ENCODE results near the gene CFAP77. TPM values are rescaled to one million over a fixed set of nuclear protein-coding genes. Genes with fewer than 3 reads are reported as not detected.

Gene CFAP77
- total RNA-seq, 4 donors from 2014 or later = not detected

GRCh38 chr9:132458432-132458831 is 48.4 kb downstream of the CFAP77 start:
- H3K9me3 ChIP-seq = no peaks in the 10 kb centered on the region
- H3K36me3 ChIP-seq = no peaks in the 10 kb centered on the region
- H3K4me3 ChIP-seq = no peak overlapping the region
- in situ Hi-C loops (cut with MboI; ENCODE audit: low pct_ligation_motif_present in 1 of 4, low pct_unique_long_range_greater_than_20kb in 1 of 4, low sequenced_read_pairs in 3 of 4) = no loop called here
- 90 to 94% methylated on average over 8 of the region's 8 CpGs for WGBS, 2 donors (ENCODE audit: low coverage in 1 of 2)
- intact Hi-C loops (cut with DNase I; ENCODE audit: low total_unique reads) = no loop called here
- DNase-seq = no peak
- TF ChIP-seq POLR2A (IDR thresholded peaks at IDR 0.05) (no peak), POLR2AphosphoS5 (IDR thresholded peaks at IDR 0.05) (no peak), EP300 (IDR thresholded peaks at IDR 0.05; ENCODE audit: low read depth) (no peak), CTCF (IDR thresholded peaks at IDR 0.05) (no peak)
- peaks cover 29% of the 10 kb centered on the region for H3K27me3 ChIP-seq
- no peak overlapping the region for H3K27ac ChIP-seq
- no peaks in the 10 kb centered on the region for H3K4me1 ChIP-seq

- intact Hi-C loops (cut with DNase I; ENCODE audit: low total_unique reads) = no loop called here
- H3K27ac ChIP-seq = no peak overlapping the region
- no peak for DNase-seq
- no peaks in the 10 kb centered on the region for H3K36me3 ChIP-seq
- peaks cover 29% of the 10 kb centered on the region for H3K27me3 ChIP-seq
- no peak overlapping the region for H3K4me3 ChIP-seq
- 88 to 96% methylated on average over 6 to 7 of the region's 7 CpGs for WGBS, 2 donors (ENCODE audit: low coverage in 1 of 2)
- in situ Hi-C loops (cut with MboI; ENCODE audit: low pct_ligation_motif_present in 1 of 4, low pct_unique_long_range_greater_than_20kb in 1 of 4, low sequenced_read_pairs in 3 of 4) = no loop called here
- no peaks in the 10 kb centered on the region for H3K4me1 ChIP-seq
- no peaks in the 10 kb centered on the region for H3K9me3 ChIP-seq
- TF ChIP-seq CTCF (IDR thresholded peaks at IDR 0.05) (no peak), POLR2A (IDR thresholded peaks at IDR 0.05) (no peak), EP300 (IDR thresholded peaks at IDR 0.05; ENCODE audit: low read depth) (no peak), POLR2AphosphoS5 (IDR thresholded peaks at IDR 0.05) (no peak)
These were observed 49.6 kb downstream of the CFAP77 start for GRCh38 chr9:132459661-132460060.

GRCh38 chr9:132460240-132460639 is 50.2 kb downstream of the CFAP77 start:
- Histone ChIP-seq H3K4me1 (no peaks in the 10 kb centered on the region), H3K36me3 (no peaks in the 10 kb centered on the region), H3K4me3 (no peak overlapping the region), H3K27ac (no peak overlapping the region), H3K9me3 (no peaks in the 10 kb centered on the region), H3K27me3 (peaks cover 29% of the 10 kb centered on the region)
- DNase-seq = no peak
- 75 to 88% methylated on average over 1 to 2 of the region's 2 CpGs for WGBS, 2 donors (ENCODE audit: low coverage in 1 of 2)
- intact Hi-C loops (cut with DNase I; ENCODE audit: low total_unique reads) (no loop called here), in situ Hi-C loops (cut with MboI; ENCODE audit: low pct_ligation_motif_present in 1 of 4, low pct_unique_long_range_greater_than_20kb in 1 of 4, low sequenced_read_pairs in 3 of 4) (no loop called here)
- no peak for TF ChIP-seq POLR2AphosphoS5 (IDR thresholded peaks at IDR 0.05)
- TF ChIP-seq POLR2A (IDR thresholded peaks at IDR 0.05) = no peak
- TF ChIP-seq CTCF (IDR thresholded peaks at IDR 0.05) = no peak
- no peak for TF ChIP-seq EP300 (IDR thresholded peaks at IDR 0.05; ENCODE audit: low read depth)

GRCh38 chr9:132461281-132461896 is 51.4 kb downstream of the CFAP77 start:
- Histone ChIP-seq H3K4me1 (no peaks in the 10 kb centered on the region), H3K27me3 (peaks cover 26% of the 10 kb centered on the region), H3K4me3 (no peak overlapping the region), H3K9me3 (no peaks in the 10 kb centered on the region), H3K36me3 (no peaks in the 10 kb centered on the region), H3K27ac (no peak overlapping the region)
- no peak for TF ChIP-seq CTCF (IDR thresholded peaks at IDR 0.05)
- TF ChIP-seq POLR2A (IDR thresholded peaks at IDR 0.05) = no peak
- no peak for TF ChIP-seq EP300 (IDR thresholded peaks at IDR 0.05; ENCODE audit: low read depth)
- no peak for TF ChIP-seq POLR2AphosphoS5 (IDR thresholded peaks at IDR 0.05)
- in situ Hi-C loops (cut with MboI; ENCODE audit: low pct_ligation_motif_present in 1 of 4, low pct_unique_long_range_greater_than_20kb in 1 of 4, low sequenced_read_pairs in 3 of 4) = no loop called here
- intact Hi-C loops (cut with DNase I; ENCODE audit: low total_unique reads) = no loop called here
- DNase-seq = no peak
- WGBS, 2 donors (ENCODE audit: low coverage in 1 of 2) = 79 to 88% methylated on average over 3 to 20 of the region's 20 CpGs

Measured in transverse colon (tissue), 4 donors.